Sigmoid colon (tissue), 4 donors: Measurements from ENCODE around the gene KCTD2.

Experiments
- EP300 ChIP-seq, 4 donors: sonication (generic); formaldehyde crosslinking; IDR thresholded peaks; one replicate each; pipeline ENCODE4 v1.6.1; 2017; ENCODE audit warnings: antibody characterized with exemption in 4 of 4
- POLR2A ChIP-seq, 2 donors: fragments of 450-650 bp; IDR thresholded peaks; one replicate each; pipeline ENCODE4 v1.6.1; 2016; ENCODE audit warnings: antibody characterized with exemption in 2 of 2, mild to moderate bottlenecking in 2 of 2, moderate library complexity in 2 of 2
- POLR2AphosphoS5 ChIP-seq, 4 donors: sonication (generic); formaldehyde crosslinking; IDR thresholded peaks; one replicate each; pipeline ENCODE4 v1.6.1; 2017; ENCODE audit warnings: antibody characterized with exemption in 4 of 4
- TF ChIP-seq, protein P1 (sequence below), 4 experiments: fragments of 450-650 bp in 3 of 4; fragments of 200-600 bp in 1 of 4; IDR thresholded peaks; one replicate each; pipeline ENCODE4 v1.5.1; 2016 to 2019; ENCODE audit warnings: antibody characterized with exemption in 4 of 4, mild to moderate bottlenecking in 3 of 4, moderate library complexity in 2 of 4

DNA sequence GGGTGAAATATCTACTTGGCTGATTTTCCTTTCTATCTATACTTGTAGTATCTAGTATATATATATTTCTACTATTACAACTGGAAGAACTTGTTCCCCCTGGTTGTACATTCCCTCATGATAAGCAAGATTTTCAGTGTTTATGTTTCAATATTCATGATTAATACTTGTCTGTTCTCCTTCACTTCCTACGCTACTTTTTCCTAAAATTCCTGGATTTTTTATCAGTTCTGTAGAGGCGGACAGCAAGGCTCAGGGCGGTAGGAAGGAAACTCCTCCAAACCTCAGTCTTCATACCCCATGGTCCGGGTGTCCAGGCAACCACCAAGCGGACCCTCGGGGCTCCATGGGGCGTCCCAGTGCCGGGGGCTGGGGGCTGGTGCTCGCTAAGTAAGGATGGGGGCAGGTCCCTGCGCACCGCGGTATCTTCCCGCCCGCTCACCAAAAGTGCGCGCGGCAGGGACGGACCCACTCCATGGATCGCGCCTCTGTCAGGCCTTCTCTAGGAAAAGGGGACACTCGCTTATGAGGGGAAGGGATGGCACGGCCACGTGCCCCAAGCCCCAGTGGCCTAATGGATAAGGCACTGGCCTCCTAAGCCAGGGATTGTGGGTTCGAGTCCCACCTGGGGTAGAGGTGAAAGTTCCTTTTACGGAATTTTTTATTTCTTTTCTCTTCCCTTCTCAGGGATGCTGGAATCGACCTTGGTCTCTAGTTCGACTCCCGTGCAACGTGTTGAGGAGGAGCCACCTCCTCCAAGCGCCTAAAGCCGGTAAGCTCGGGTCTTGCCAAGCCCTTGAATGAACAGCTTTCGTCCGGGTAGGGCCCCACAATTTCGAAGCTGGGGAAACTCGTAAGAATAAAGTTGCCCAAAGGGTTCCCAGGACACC, 13.4 kb upstream of the KCTD2 start:
- TF ChIP-seq, protein P1, sequence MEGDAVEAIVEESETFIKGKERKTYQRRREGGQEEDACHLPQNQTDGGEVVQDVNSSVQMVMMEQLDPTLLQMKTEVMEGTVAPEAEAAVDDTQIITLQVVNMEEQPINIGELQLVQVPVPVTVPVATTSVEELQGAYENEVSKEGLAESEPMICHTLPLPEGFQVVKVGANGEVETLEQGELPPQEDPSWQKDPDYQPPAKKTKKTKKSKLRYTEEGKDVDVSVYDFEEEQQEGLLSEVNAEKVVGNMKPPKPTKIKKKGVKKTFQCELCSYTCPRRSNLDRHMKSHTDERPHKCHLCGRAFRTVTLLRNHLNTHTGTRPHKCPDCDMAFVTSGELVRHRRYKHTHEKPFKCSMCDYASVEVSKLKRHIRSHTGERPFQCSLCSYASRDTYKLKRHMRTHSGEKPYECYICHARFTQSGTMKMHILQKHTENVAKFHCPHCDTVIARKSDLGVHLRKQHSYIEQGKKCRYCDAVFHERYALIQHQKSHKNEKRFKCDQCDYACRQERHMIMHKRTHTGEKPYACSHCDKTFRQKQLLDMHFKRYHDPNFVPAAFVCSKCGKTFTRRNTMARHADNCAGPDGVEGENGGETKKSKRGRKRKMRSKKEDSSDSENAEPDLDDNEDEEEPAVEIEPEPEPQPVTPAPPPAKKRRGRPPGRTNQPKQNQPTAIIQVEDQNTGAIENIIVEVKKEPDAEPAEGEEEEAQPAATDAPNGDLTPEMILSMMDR (IDR thresholded peaks at IDR 0.05), result no peak
- TF ChIP-seq POLR2A (IDR thresholded peaks at IDR 0.05) (no peak), POLR2AphosphoS5 (IDR thresholded peaks at IDR 0.05) (peak in 2 of 4 donors; percentile 24 to 72), EP300 (IDR thresholded peaks at IDR 0.05) (no peak)
